Colonic mucosa (tissue), 4 donors: ENCODE data around the gene CLC. TPM values are rescaled to one million over a fixed set of nuclear protein-coding genes. Genes with fewer than 3 reads are reported as not detected.
"Not testable (repeated sequence)": the region's sequence is repeated elsewhere in the genome, so short reads cannot be mapped to it uniquely, and the experiment has no call there.

ENCODE experiments used
- DNase-seq: peaks from one replicate; pipeline ENCODE4 v3.0.0-alpha.2; 2020
- H3K27ac ChIP-seq: fragments of 200-600 bp; one replicate; pipeline ENCODE4 v1.8.0; 2021
- H3K27me3 ChIP-seq: fragments of 200-600 bp; one replicate; pipeline ENCODE4 v1.8.0; 2021
- H3K36me3 ChIP-seq: fragments of 200-600 bp; one replicate; pipeline ENCODE4 v1.8.0; 2021
- H3K4me1 ChIP-seq: fragments of 200-600 bp; one replicate; pipeline ENCODE4 v1.8.0; 2021; ENCODE audit warnings: mild to moderate bottlenecking
- H3K4me3 ChIP-seq: fragments of 200-600 bp; one replicate; pipeline ENCODE4 v1.8.0; 2021
- H3K9ac ChIP-seq, 2 donors: one replicate each; pipeline ENCODE4 v1.7.0; 2013; ENCODE audit warnings: control low read depth in 2 of 2, low read depth in 2 of 2, low read length in 2 of 2
- H3K9me3 ChIP-seq: fragments of 200-600 bp; one replicate; pipeline ENCODE4 v1.8.0; 2021
- CTCF ChIP-seq: fragments of 200-600 bp; IDR thresholded peaks from one replicate; pipeline ENCODE4 v1.8.0; 2022; ENCODE audit warnings: antibody characterized with exemption, mild to moderate bottlenecking
- intact Hi-C: fragments of 100-400 bp; cut with DNase I; formaldehyde crosslinking; loops from one replicate; pipeline ENCODE4 v1.14.1; 2022
- total RNA-seq, 2 donors: library from RNA; stranded (reverse); fragmentation: NEBNext Ultra II Directional in 1 of 2; extraction: Animal tissue kit (Norgen Biotek cat#: 25700) in 1 of 2; gene quantifications; one replicate each; pipeline ENCODE4 v1.2.1, GENCODE V29; 2021
- donor health status: healthy.
- donor health status: DM: no; HTN: no; CAD: no.
- donor health status: DM: no; HTN: no; CAD: no.

Gene CLC
- total RNA-seq, 2 donors from 2014 or later, result 0.56 TPM; not detected in 1

- intact Hi-C loops, result no loop called here
- DNase-seq, result no peak
- TF ChIP-seq CTCF, result no peak
- Histone ChIP-seq H3K36me3 (no peaks in the 10 kb centered on the region), H3K27me3 (no peaks in the 10 kb centered on the region), H3K9me3 (no peaks in the 10 kb centered on the region), H3K4me3 (no peak overlapping the region), H3K4me1 (no peaks in the 10 kb centered on the region), H3K27ac (no peak overlapping the region), H3K9ac (no peak overlapping the region)
Measured at GRCh38 chr19:39731685-39732084, 6.1 kb downstream of the CLC start.

DNA sequence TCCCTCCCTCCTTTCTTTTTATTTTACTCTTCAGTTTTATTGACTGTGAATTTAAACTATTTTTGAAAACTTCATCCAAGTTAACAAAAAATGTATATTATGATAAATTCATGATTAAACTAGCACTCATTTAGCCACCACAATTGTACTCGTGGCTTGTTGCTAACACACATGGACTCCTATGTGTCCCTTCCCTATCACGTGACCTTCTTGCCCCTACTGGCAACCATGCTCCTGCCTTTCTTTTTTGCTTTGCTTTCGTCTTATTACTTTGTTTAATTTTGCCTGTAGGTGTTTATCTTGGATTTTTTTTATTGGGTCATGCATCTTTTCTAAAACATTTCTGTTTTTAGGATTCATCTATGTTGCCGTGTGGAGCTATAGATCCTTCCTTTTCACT lies 8.2 kb downstream of the CLC start:
- Histone ChIP-seq H3K9me3 (no peaks in the 10 kb centered on the region), H3K4me1 (no peaks in the 10 kb centered on the region), H3K27me3 (no peaks in the 10 kb centered on the region), H3K27ac (no peak overlapping the region), H3K4me3 (no peak overlapping the region), H3K9ac (no peak overlapping the region), H3K36me3 (no peaks in the 10 kb centered on the region)
- intact Hi-C loops, result no loop called here
- no peak for DNase-seq
- no peak for TF ChIP-seq CTCF

DNA sequence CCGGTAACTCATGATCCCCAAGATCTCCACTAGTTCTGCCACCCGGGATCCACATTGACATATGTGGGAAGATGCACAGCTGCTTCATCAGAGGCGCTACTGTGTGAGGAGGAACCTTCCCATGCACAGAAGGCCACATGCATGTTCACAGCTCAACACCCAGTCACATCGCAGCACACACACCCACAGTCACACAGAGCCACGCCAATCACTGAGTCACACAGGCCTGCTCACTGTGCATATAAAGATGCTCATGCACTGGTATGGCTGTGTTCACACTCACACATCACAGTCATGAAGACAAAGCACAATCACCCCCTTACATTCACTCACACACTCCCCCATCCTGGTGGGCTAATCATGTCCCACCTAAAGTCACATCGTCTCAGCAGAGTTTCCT lies 9.8 kb downstream of the CLC start:
- no peaks in the 10 kb centered on the region for H3K9me3 ChIP-seq

DNA sequence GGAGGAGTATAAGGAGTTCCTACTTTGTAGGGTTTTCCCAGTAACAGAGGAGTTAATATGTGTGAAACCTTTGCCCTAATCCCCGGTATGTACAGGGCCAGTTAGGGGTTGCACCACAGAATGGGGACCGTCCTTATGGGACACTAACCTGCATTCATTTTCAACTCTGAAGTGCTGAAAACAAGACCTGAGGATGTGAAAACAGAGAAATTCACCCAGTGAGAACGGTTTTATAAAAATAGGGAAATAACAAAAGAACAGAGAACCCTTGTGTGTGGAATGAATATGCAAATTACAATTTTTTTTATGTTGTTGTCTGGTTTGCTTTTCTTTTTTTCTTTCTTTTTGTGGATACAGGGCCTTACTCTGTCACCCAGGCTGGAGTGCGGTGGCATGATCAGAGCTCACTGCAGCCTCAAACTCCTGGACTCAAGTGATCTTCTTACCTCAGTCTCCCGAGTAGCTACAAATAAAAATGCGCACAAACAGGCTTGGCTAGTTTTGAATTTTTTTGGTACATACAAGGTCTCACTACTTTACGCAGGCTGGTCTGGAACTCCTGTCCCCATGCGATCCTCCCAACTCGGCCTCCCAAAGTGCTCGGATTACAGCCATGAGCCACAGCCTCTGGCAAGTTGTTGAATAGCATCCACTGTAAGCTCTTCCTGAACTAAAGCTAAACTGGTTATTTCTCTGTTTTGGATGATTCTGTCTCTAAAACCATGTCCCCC lies 10.6 kb downstream of the CLC start:
- Histone ChIP-seq H3K4me1 (no peaks in the 10 kb centered on the region), H3K27me3 (peaks cover 5% of the 10 kb centered on the region), H3K36me3 (no peaks in the 10 kb centered on the region), H3K27ac (no peak overlapping the region), H3K9me3 (no peaks in the 10 kb centered on the region), H3K9ac (no peak overlapping the region), H3K4me3 (no peak overlapping the region)
- no peak for TF ChIP-seq CTCF
- no peak for DNase-seq
- intact Hi-C loops, result no loop called here

More for the DNA sequence above, 9.8 kb downstream of the CLC start:
- H3K27ac ChIP-seq, result no peak overlapping the region
- no peaks in the 10 kb centered on the region for H3K4me1 ChIP-seq
- intact Hi-C loops, result no loop called here
- no peak overlapping the region for H3K4me3 ChIP-seq
- no peak overlapping the region for H3K9ac ChIP-seq
- DNase-seq, result no peak
- peaks cover 5% of the 10 kb centered on the region for H3K27me3 ChIP-seq
- no peaks in the 10 kb centered on the region for H3K36me3 ChIP-seq
- TF ChIP-seq CTCF, result no peak

- TF ChIP-seq CTCF, result no peak
- Histone ChIP-seq H3K9me3 (no peaks in the 10 kb centered on the region), H3K4me1 (no peaks in the 10 kb centered on the region), H3K27ac (no peak overlapping the region), H3K36me3 (no peaks in the 10 kb centered on the region), H3K4me3 (no peak overlapping the region), H3K9ac (no peak overlapping the region), H3K27me3 (peaks cover 5% of the 10 kb centered on the region)
- DNase-seq, result no peak
- intact Hi-C loops, result no loop called here
Measured at GRCh38 chr19:39725995-39726394, 11.8 kb downstream of the CLC start.

DNA sequence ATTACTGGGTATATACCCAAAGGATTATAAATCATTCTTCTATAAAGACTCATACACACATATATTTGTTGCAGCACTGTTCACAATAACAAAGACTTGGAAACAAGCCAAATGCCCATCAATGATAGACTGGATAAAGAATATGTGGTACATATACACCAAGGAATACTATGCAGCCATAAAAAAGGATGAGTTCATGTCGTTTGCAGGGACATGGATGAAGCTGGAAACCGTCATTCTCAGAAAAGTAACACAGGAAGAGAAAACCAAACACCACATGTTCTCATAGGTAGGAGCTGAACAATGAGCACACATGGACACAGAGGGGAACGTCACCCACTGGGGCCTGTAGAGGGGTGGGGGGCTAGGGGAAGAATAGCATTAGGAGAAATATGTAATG lies 17.7 kb downstream of the CLC start:
- H3K9ac ChIP-seq, H3K27ac ChIP-seq, H3K9me3 ChIP-seq, H3K4me1 ChIP-seq, intact Hi-C loops, H3K27me3 ChIP-seq, H3K4me3 ChIP-seq, DNase-seq, H3K36me3 ChIP-seq: not testable (repeated sequence)
